Body of pancreas (tissue), 4 donors: ENCODE data around the gene NXNL1. TPM values are rescaled to one million over a fixed set of nuclear protein-coding genes. Genes with fewer than 3 reads are reported as not detected.

Source experiments
- ATAC-seq: fragments of 150-250 bp; one replicate; pipeline ENCODE4 v1.9.1; 2016
- DNase-seq, 4 donors: peaks; one replicate each; pipeline ENCODE4 v3.0.0-alpha.2; 2019
- H3K27ac ChIP-seq, 4 donors: fragments of 200-600 bp; sonication (generic); 1 replicate in 3 of 4; 2 replicates in 1 of 4; pipeline versions ENCODE4 v1.5.1 to v1.6.1; 2016 to 2019; ENCODE audit warnings: mild to moderate bottlenecking in 1 of 4, mixed read lengths in 1 of 4, moderate library complexity in 1 of 4
- H3K27me3 ChIP-seq, 2 donors: fragments of 200-600 bp; sonication (generic); one replicate each; pipeline ENCODE4 v1.6.0; 2016; ENCODE audit warnings: mild to moderate bottlenecking in 1 of 2
- H3K36me3 ChIP-seq, 2 donors: fragments of 200-600 bp; sonication (generic); replicated peaks in 1 of 2; 2 replicates each; pipeline ENCODE4 v1.5.1; 2016; ENCODE audit warnings: low read depth in 2 of 2; ENCODE audit not compliant: insufficient read depth in 1 of 2
- H3K4me1 ChIP-seq: fragments of 200-600 bp; sonication (generic); one replicate; pipeline ENCODE4 v1.6.0; 2016
- H3K4me3 ChIP-seq, 2 donors: fragments of 200-600 bp; sonication (generic); 1 replicate in 1 of 2; 2 replicates in 1 of 2; pipeline ENCODE4 v1.5.1; 2016 to 2019
- H3K9me3 ChIP-seq, 3 donors: fragments of 200-600 bp; sonication (generic); 1 replicate in 2 of 3; 2 replicates in 1 of 3; pipeline ENCODE4 v1.5.1; 2016
- POLR2A ChIP-seq, 3 donors: fragments of 450-650 bp; IDR thresholded peaks; one replicate each; pipeline ENCODE4 v1.6.1; 2016; ENCODE audit warnings: antibody characterized with exemption in 3 of 3, mild to moderate bottlenecking in 2 of 3
- WGBS, 2 donors: methylation state at CpG; one replicate each; pipeline ENCODE4 v1.1.5; 2017; 5-methylcytosine and 5-hydroxymethylcytosine counted together
- intact Hi-C: fragments of 100-400 bp; cut with DNase I; formaldehyde crosslinking; loops from one replicate; pipeline ENCODE4 v1.15.1; 2023
- total RNA-seq, 2 donors: library from RNA; depleted of rRNA; stranded (reverse); fragments of >200 nt; gene quantifications; one replicate each; pipeline ENCODE4 v1.1.0, GENCODE V29; 2016
- TF ChIP-seq, protein P1 (sequence below), 7 experiments: fragments of 450-650 bp in 4 of 7; fragments of 200-600 bp in 3 of 7; sonication (generic) in 3 of 7; IDR thresholded peaks; one replicate each; pipeline ENCODE4 v1.5.1; 2016 to 2019; ENCODE audit warnings: antibody characterized with exemption in 7 of 7

Gene NXNL1
- total RNA-seq, 2 donors from 2014 or later = not detected

DNA sequence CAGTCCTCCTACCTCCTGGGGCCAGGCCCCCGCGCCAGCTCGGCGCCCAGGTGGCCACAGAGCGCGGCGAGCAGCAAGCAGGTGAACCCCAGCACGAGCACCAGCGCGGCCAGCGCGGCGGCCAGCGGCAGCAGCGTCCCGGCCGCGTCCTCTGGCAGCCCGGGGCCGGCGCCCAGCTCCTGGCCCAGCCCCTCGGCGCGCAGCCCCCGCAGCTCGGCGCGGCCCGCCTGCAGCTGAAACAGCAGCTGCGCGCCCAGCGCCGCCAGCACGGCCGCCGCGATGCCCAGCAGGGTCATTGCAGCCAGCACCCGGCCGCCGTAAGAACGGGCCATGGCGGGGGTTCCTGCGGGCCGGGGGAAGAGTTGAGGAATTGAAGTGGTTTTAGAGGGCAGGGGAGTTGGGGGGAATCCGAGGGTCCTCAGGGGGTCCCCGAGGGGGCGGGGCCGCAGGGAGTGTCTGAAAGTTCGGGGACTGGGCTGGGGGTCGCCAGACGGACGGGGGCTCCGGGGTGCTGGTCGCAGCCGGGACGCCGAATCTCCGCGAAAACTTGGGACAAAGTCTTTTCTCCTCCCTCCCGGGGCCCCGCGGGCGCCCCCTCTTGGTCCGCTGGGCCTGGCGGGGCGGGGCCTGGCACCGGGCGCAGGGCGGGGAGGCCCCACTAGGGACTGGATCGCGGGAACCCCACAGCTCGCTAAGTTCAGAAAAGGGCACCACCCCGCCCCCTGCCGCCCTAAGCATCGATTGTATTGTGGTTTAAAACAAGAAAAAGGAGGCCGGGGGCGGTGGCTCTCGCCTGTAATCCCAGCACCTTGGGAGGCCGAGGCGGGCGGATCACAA is 12.4 kb downstream of the NXNL1 start, which contains the start of gene TMEM221:
TSS of gene TMEM221 (minus strand) at position 538 of the 837 bp plus-strand sequence. CDS start at position 332, 206 bp downstream.
- H3K4me1 ChIP-seq = peaks cover 2% of the 10 kb centered on the region
- TF ChIP-seq POLR2A (IDR thresholded peaks at IDR 0.05) = peak in 1 of 3 donors; percentile 18
- TF ChIP-seq, protein P1, sequence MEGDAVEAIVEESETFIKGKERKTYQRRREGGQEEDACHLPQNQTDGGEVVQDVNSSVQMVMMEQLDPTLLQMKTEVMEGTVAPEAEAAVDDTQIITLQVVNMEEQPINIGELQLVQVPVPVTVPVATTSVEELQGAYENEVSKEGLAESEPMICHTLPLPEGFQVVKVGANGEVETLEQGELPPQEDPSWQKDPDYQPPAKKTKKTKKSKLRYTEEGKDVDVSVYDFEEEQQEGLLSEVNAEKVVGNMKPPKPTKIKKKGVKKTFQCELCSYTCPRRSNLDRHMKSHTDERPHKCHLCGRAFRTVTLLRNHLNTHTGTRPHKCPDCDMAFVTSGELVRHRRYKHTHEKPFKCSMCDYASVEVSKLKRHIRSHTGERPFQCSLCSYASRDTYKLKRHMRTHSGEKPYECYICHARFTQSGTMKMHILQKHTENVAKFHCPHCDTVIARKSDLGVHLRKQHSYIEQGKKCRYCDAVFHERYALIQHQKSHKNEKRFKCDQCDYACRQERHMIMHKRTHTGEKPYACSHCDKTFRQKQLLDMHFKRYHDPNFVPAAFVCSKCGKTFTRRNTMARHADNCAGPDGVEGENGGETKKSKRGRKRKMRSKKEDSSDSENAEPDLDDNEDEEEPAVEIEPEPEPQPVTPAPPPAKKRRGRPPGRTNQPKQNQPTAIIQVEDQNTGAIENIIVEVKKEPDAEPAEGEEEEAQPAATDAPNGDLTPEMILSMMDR (IDR thresholded peaks at IDR 0.05) = peak; percentile 39 to 69 (median 47)
- peak within 1 kb of the TSS in 1 of 4 donors; percentile 43 for H3K27ac ChIP-seq
- no peaks in the 10 kb centered on the region for H3K27me3 ChIP-seq
- intact Hi-C loops = no loop called here
- H3K4me3 ChIP-seq = peak within 1 kb of the TSS in 1 of 2 donors; percentile 24
- DNase-seq = peak; percentile 42 to 65 (median 51)
- no peaks in the 10 kb centered on the region for H3K36me3 ChIP-seq
- ATAC-seq = peak; percentile 70
- H3K9me3 ChIP-seq = no peaks in the 10 kb centered on the region
- WGBS, 2 donors = 2 to 4% methylated on average over 19 to 53 of the region's 81 CpGs

DNA sequence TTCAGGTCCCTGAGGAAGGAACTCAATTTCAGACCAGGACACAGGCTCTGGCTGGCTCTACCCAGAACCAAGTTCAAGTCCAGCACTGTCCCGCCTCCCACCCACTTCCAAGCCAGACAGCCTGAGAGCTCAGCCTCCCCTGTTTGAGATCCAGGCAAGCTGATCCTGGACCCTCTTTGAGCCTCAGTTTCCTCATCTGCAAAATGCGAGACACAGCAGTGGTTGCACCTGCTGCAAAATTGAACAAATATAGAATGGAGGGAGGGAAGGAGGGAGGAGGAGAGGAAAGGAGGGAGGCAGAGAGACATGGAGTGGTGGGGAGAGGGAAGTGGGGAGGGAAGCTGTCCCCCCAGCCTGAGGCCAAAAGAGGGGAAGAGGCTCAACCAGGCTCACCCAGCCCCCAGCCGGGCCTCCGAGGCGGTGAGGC is 13.0 kb downstream of the NXNL1 start:
- Histone ChIP-seq H3K27me3 (no peaks in the 10 kb centered on the region), H3K4me3 (no peak overlapping the region), H3K4me1 (no peaks in the 10 kb centered on the region), H3K9me3 (no peaks in the 10 kb centered on the region), H3K36me3 (no peaks in the 10 kb centered on the region), H3K27ac (peak overlapping the region in 1 of 4 donors; percentile 28)
- intact Hi-C loops = no loop called here
- TF ChIP-seq, protein P1 (IDR thresholded peaks at IDR 0.05) = no peak
- no peak for TF ChIP-seq POLR2A (IDR thresholded peaks at IDR 0.05)
- DNase-seq = no peak
- WGBS, 2 donors = 13 to 25% methylated on average over 4 to 5 of the region's 5 CpGs
- peak; percentile 12 for ATAC-seq

DNA sequence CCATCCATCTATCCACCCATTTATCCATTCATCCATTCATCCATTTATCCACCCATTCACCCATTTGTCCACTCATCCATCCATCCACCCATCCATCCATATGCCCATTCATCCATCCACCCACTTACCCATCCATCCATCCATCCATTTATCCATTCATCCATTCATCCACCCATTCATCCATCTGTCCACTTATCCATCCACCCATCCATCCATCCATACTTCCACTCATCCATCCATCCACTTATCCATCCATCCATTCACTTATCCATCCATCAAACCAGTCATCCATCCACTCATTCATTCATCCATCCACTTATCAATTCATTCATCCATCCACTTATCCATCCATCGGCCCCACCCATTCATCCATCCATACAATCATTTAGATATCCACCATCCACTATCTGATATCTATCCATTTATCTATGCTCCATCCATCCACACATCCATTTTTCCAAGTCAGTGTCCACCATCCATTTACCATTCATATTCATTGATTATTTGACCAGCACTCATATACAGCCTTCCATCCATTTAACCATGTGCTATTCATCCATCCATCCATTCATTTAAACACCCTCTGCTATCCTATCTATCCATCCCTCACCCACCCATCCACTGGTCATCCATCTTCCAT is 15.1 kb downstream of the NXNL1 start:
- Histone ChIP-seq H3K27me3 (no peaks in the 10 kb centered on the region), H3K4me3 (no peak overlapping the region), H3K27ac (no peak overlapping the region), H3K4me1 (no peaks in the 10 kb centered on the region), H3K36me3 (no peaks in the 10 kb centered on the region), H3K9me3 (no peaks in the 10 kb centered on the region)
- ATAC-seq = no peak
- intact Hi-C loops = no loop called here
- no peak for TF ChIP-seq POLR2A (IDR thresholded peaks at IDR 0.05)
- TF ChIP-seq, protein P1 (IDR thresholded peaks at IDR 0.05) = no peak
- DNase-seq = no peak
- WGBS, 2 donors = 92% methylated on average over 1 of the region's 1 CpG

DNA sequence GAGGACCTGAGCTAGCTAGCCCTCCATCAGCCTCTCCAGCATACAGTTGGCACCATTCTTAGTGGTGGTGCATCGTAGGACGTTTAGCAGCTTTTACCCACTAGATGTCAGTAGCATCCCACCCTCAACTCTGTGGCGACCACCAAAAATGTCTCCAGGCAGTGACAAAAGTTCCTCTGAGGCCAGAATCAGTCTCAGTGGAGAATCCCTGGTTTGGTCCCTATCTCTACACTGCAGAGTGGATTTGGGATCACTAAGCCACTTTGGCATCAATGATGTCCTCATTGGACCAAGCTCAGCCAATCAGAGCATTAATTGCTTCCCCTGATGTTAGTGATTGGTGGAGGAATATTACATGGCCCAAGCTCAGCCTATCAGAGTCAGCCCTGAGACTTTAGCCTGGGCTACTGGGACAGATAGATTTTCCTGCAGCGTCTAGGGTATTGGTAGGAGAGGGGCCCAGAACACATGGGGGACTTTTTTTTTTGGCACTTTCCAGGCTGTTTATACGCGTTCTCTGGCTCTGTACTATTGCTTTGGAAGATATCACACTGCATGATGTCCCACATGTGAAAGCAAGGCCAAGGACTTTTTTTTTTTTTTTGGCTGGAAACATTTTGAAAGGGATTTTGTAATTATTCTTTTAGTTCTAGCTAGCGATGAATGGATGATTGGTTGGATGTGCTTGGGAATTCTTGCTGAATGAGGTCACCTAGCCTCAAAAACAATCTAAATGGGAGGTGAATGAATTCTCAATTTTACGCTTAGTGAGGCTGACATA is 19.3 kb downstream of the NXNL1 start:
- intact Hi-C loops = no loop called here
- peak in 2 of 4 donors; percentile 14 to 23 for DNase-seq
- H3K27me3 ChIP-seq = no peaks in the 10 kb centered on the region
- ATAC-seq = peak; percentile 58
- H3K4me3 ChIP-seq = no peak overlapping the region
- TF ChIP-seq, protein P1 (IDR thresholded peaks at IDR 0.05) = peak in 6 of 7 experiments; percentile 8 to 51 (median 43)
- TF ChIP-seq POLR2A (IDR thresholded peaks at IDR 0.05) = no peak
- no peaks in the 10 kb centered on the region for H3K4me1 ChIP-seq
- 53 to 68% methylated on average over 8 of the region's 8 CpGs for WGBS, 2 donors
- no peak overlapping the region for H3K27ac ChIP-seq
- no peaks in the 10 kb centered on the region for H3K36me3 ChIP-seq
- no peaks in the 10 kb centered on the region for H3K9me3 ChIP-seq
